ENCODE data around the gene STAM2.

DNA sequence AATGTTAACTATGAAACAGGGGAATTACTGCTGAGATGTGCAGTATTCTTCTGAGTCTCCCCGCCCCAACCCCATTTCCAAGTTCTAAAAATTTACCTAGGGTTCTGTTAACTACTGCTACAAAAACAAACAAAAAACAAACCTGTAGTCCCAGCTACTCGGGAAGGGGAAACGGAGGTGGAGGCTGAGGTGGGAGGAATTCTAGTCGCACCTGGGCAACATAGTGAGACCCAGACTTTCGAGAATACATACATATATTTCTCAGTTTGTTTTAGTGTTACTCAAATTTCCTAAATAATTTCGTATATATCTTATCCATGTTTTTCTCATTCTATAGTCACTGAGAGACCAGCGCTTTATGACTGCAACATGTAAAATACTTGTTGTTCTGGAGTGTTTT, 989 bp downstream of the STAM2 start:
- TF ChIP-seq EP300 (IDR thresholded peaks at IDR 0.05) (no peak), POLR2AphosphoS5 (IDR thresholded peaks at IDR 0.05) (no peak)
- TF ChIP-seq, protein P1, sequence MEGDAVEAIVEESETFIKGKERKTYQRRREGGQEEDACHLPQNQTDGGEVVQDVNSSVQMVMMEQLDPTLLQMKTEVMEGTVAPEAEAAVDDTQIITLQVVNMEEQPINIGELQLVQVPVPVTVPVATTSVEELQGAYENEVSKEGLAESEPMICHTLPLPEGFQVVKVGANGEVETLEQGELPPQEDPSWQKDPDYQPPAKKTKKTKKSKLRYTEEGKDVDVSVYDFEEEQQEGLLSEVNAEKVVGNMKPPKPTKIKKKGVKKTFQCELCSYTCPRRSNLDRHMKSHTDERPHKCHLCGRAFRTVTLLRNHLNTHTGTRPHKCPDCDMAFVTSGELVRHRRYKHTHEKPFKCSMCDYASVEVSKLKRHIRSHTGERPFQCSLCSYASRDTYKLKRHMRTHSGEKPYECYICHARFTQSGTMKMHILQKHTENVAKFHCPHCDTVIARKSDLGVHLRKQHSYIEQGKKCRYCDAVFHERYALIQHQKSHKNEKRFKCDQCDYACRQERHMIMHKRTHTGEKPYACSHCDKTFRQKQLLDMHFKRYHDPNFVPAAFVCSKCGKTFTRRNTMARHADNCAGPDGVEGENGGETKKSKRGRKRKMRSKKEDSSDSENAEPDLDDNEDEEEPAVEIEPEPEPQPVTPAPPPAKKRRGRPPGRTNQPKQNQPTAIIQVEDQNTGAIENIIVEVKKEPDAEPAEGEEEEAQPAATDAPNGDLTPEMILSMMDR (IDR thresholded peaks at IDR 0.05), result no peak
